Activated CD4-positive, alpha-beta T cell treated with anti-CD3 and anti-CD28 coated beads, Interleukin-2, amount 10 ng/mL, durations not matched to agents 7 days and 5 days (primary cell): Measurements from ENCODE around the gene PODNL1. TPM values are rescaled to one million over a fixed set of nuclear protein-coding genes. Genes with fewer than 3 reads are reported as not detected.

Source experiments
- CTCF ChIA-PET: fragments of 350-600 bp; sonication (Branson Sonifier 250); formaldehyde crosslinking; loops from one replicate; lab custom pipeline; 2021; ENCODE audit warnings: antibody characterized with exemption; lab: Charles Lee
- POLR2A ChIA-PET: fragments of 350-600 bp; sonication (Branson Sonifier 250); formaldehyde crosslinking; loops from one replicate; lab custom pipeline; 2021; ENCODE audit warnings: antibody characterized with exemption; lab: Charles Lee
- DNase-seq: peaks from one replicate; pipeline ENCODE4 v3.0.0-alpha.2; 2020
- H3K27ac Mint-ChIP-seq: one replicate; pipeline ENCODE4 v1.8.0; 2021; ENCODE audit warnings: mild to moderate bottlenecking, moderate library complexity, mixed read lengths
- H3K27me3 Mint-ChIP-seq: one replicate; pipeline ENCODE4 v1.8.0; 2021; ENCODE audit warnings: mixed read lengths
- H3K36me3 Mint-ChIP-seq: one replicate; pipeline ENCODE4 v1.8.0; 2021; ENCODE audit warnings: low read depth, mixed read lengths
- H3K4me1 Mint-ChIP-seq: one replicate; pipeline ENCODE4 v1.8.0; 2021; ENCODE audit warnings: mixed read lengths
- H3K4me3 Mint-ChIP-seq: one replicate; pipeline ENCODE4 v1.8.0; 2021; ENCODE audit warnings: mild to moderate bottlenecking, moderate library complexity, mixed read lengths
- H3K9me3 Mint-ChIP-seq: one replicate; pipeline ENCODE4 v1.8.0; 2021; ENCODE audit warnings: mixed read lengths
- total RNA-seq, 2 experiments: library from RNA; stranded (reverse); gene quantifications; one replicate each; pipeline ENCODE4 v1.2.3, GENCODE V29; 2021

The PODNL1 gene
- total RNA-seq, 2 experiments from 2014 or later: 0.17 to 0.58 TPM

DNA sequence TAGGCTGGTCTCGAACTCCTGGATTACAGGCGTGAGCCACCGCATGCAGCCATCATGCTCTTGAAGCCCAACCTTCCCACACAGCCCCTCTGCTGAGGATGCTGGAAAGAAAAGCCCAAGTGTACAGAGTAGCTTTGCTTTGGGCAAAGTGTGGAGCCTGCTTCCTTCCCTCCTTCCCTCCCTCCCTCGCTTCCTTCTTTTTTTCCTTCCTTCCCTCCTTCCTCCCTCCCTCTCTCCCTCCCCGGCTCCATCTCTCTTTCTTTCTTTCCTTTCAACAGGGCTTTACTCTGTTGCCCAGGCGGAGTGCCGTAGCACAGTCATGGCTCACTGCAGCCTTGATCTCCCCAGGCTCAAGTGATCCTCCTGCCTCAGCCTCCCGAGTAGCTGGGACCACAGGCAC is 29.5 kb downstream of the PODNL1 start:
- Mint-ChIP-seq H3K9me3 (no peaks in the 10 kb centered on the region), H3K4me3 (no peak overlapping the region), H3K36me3 (peaks cover 19% of the 10 kb centered on the region), H3K4me1 (peaks cover 28% of the 10 kb centered on the region), H3K27ac (no peak overlapping the region), H3K27me3 (no peaks in the 10 kb centered on the region)
- no peak for DNase-seq
- POLR2A ChIA-PET: no interaction called here
- CTCF ChIA-PET: interaction anchor here (0.7 kb wide), 1 partner anchor 530 kb away, joined by 3 read pairs; no protein-coding TSS in a partner anchor

DNA sequence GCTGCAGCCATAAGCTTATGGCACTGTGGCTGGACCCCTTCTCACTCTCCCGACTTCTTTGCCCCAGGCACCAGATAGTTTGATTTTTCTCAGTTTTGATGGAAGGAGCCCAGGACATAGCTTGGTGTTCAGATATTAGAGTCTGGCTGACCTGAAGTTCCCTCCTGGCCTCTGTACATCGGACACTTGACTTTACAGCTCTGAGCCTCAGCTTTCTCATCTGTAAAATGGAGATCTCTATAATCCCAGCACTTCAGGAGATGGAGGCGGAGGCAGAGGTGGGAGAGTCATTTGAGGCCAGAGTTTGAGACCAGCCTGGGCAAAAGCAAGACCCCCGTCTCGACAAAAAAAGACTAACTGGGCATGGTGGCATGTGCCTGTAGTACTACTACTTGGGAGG is 31.3 kb downstream of the PODNL1 start:
- Mint-ChIP-seq H3K27me3 (no peaks in the 10 kb centered on the region), H3K9me3 (no peaks in the 10 kb centered on the region), H3K36me3 (peaks cover 12% of the 10 kb centered on the region), H3K4me1 (peaks cover 34% of the 10 kb centered on the region), H3K4me3 (peak overlapping the region; percentile 84), H3K27ac (peak overlapping the region; percentile 85)
- ChIA-PET CTCF (interaction anchor here (0.6 to 1.2 kb wide), 2 partner anchors 45 to 440 kb away, joined by 3 read pairs; partner anchors contain the start of gene DCAF15), POLR2A (no interaction called here)
- DNase-seq: no peak

DNA sequence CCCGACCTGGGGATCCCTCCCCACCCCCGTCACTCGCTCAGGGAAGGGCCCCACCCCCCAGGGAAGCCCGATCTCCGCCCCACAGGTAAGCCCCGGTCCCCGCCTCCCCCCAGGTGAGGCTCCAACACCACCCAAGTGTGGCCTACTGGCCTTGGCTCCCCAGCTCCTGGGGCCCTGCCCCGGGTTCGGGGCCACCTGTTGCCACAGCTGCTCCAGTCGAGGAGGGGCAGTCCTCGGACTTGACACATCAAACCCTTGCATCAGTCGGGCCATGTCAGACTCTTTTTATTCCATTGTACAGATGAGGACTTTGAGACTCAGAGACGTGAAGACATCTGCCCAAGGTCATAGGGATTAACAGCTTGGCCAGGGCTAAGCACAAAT is 31.7 kb downstream of the PODNL1 start:
- ChIA-PET CTCF (interaction anchor here (0.6 to 1.2 kb wide), 2 partner anchors 45 to 441 kb away, joined by 3 read pairs; partner anchors contain the start of gene DCAF15), POLR2A (no interaction called here)
- H3K27me3 Mint-ChIP-seq: no peaks in the 10 kb centered on the region
- H3K27ac Mint-ChIP-seq: peak overlapping the region; percentile 85
- H3K36me3 Mint-ChIP-seq: peaks cover 11% of the 10 kb centered on the region
- peak; percentile 38 for DNase-seq
- no peaks in the 10 kb centered on the region for H3K9me3 Mint-ChIP-seq
- peaks cover 34% of the 10 kb centered on the region for H3K4me1 Mint-ChIP-seq
- H3K4me3 Mint-ChIP-seq: peak overlapping the region; percentile 84

DNA sequence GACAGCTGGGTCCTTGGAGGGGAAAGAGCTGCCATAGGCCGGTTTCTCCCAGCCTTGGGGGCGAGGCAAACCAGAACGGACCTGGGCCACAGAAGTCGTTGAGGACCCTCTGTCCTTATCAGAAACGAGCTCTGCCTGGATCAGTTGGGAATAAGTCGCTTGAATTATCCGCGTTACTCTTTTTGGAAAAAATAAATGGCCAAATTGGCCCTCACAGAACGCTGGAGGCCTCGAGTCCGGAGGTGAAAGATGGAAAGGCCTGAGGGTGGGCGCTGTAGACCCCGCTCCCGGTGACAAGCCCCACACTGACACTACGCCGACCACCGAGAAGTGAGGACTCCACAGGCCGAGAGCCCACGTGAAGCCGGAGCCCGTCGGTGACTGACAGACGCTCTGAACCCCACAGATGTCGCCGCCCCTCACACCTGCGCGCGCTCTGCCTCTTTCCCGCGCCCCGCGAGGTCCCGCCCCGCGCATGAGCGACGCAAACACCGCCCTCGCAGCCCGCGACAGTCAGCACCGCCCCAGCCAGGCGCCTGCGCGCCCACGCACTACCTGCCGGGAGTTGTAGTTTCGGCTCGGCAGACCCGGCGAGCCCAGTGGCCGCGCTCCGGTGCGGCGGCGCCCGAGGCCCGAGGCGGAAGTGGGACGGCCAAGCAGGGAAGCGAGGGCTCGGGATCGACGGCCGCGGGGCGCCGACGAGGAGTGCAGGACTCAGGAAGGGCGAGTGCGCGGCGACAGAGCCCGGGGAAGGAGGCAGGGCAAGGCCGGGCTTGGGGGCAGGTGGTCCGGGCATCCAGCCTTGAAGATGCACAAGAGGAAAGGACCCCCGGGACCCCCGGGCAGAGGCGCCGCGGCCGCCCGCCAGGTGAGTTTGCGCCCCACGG is 32.3 kb downstream of the PODNL1 start, which contains the start of the genes BRME1 and CC2D1A:
Gene BRME1, minus strand, starts transcription at position 484 of the 887 bp plus-strand sequence. CDS start 1,225 bp downstream, outside the sequence.
Gene CC2D1A, plus strand, starts transcription at position 568 of the 887 bp plus-strand sequence. Its CDS starts 241 bp downstream, at position 809.
- DNase-seq: peak; percentile 95
- H3K4me1 Mint-ChIP-seq: peaks cover 34% of the 10 kb centered on the region

DNA sequence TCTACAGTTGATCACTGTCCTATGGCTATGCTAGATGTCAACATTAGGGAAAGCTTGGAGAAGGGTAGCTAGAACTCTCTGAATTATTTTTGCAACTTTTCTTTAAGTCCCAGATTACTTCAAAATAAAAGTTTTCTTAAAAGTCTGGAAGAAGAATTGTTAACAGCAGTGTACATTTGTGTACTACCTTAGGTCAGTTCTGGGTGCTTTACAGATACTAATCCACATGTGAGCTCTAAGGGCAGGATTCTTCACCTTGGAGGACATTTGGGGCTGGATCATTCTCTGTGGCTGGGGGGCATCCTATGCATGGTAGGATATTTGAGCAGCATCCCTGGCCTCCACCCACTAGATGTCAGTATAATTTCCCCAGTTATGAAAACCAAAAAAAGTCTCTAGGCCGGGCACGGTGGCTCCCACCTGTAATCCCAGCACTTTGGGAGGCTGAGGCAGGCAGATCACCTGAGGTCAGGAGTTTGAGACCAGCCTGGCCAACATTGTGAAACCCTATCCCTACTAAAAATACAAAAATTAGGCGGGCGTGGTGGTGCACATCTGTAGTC is 35.1 kb downstream of the PODNL1 start:
- peak overlapping the region; percentile 6 for H3K27ac Mint-ChIP-seq
- CTCF ChIA-PET: interaction anchor here (0.6 to 1.0 kb wide), 8 partner anchors 16 to 254 kb away, joined by 3 to 6 read pairs (median 4); partner anchors contain the start of gene NANOS3
- POLR2A ChIA-PET: no interaction called here
- no peaks in the 10 kb centered on the region for H3K36me3 Mint-ChIP-seq
- no peak for DNase-seq
- H3K4me3 Mint-ChIP-seq: no peak overlapping the region
- peaks cover 39% of the 10 kb centered on the region for H3K4me1 Mint-ChIP-seq
- no peaks in the 10 kb centered on the region for H3K27me3 Mint-ChIP-seq
- no peaks in the 10 kb centered on the region for H3K9me3 Mint-ChIP-seq

More for the DNA sequence above, 32.3 kb downstream of the PODNL1 start, which contains the start of the genes BRME1 and CC2D1A:
- H3K9me3 Mint-ChIP-seq: no peaks in the 10 kb centered on the region
- ChIA-PET POLR2A (interaction anchor here (0.5 kb wide), 1 partner anchor 44 kb away, joined by 4 read pairs; no protein-coding TSS in a partner anchor), CTCF (interaction anchor here (0.7 to 1.5 kb wide), 4 partner anchors 9 to 230 kb away, joined by 3 to 4 read pairs (median 3); partner anchors contain the start of genes ASF1B and DCAF15)
- H3K27me3 Mint-ChIP-seq: no peaks in the 10 kb centered on the region
- H3K36me3 Mint-ChIP-seq: peaks cover 7% of the 10 kb centered on the region
- peak within 1 kb of the TSS; percentile 84 for H3K4me3 Mint-ChIP-seq
- peak within 1 kb of the TSS; percentile 89 for H3K27ac Mint-ChIP-seq

DNA sequence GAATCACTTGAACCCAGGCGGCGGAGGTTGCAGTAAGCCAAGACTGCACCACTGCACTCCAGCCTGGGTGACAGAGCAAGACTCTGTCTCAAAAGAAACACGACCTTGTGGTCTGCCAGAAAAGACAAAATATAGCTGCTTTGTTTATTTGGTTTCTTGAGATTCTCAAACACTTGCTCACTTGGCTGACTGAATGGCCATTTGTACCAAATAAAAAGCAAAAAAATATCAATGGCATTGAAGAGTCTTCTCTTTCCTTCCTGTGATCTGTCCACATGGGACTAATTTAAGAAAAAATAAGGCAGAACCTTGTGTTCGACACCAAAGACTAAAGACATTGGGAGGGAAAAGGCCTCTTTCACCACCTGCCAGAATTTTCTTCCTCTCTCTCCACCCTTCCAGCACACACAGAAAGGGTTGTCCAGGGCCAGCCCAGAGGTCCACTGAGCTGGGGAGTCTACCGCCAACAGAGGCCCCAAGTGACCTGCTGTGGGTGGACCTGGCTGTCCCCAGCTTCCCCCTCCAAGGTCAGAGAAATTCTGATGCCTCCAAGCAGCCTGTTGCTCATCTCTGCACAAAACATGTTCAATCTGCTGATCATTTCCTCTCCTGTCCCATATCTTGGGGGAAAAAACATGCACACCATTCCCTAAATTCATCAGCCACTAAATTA is 38.2 kb downstream of the PODNL1 start:
- Mint-ChIP-seq H3K4me3 (no peak overlapping the region), H3K4me1 (peaks cover 23% of the 10 kb centered on the region), H3K27me3 (no peaks in the 10 kb centered on the region), H3K9me3 (no peaks in the 10 kb centered on the region), H3K36me3 (no peaks in the 10 kb centered on the region), H3K27ac (peak overlapping the region; percentile 60)
- POLR2A ChIA-PET: no interaction called here
- DNase-seq: no peak
- CTCF ChIA-PET: interaction anchor here (0.6 to 2.2 kb wide), 6 partner anchors 16 to 1539 kb away, joined by 3 to 6 read pairs (median 4); partner anchors contain the start of gene IL27RA

DNA sequence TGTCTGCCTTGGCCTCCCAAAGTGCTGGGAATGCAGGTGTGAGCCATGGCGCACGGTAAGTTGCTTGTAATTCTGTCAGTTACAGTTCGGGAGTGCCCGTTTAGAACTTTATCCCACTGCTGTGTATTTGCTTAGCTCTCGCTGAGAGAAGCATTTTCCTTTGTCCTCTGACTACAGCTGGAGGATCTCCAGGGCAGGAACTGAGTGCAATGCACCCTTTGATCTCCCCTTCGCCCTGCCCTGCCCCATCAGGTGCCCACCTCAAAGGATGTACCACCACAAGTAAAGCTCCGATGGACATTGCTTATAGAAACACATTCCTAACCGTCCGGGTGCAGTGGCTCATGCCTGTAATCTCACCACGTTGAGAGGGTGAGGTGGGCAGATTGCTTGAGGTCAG is 38.8 kb downstream of the PODNL1 start:
- Mint-ChIP-seq H3K4me1 (peaks cover 18% of the 10 kb centered on the region), H3K27ac (no peak overlapping the region), H3K27me3 (no peaks in the 10 kb centered on the region), H3K4me3 (no peak overlapping the region), H3K9me3 (no peaks in the 10 kb centered on the region), H3K36me3 (no peaks in the 10 kb centered on the region)
- no peak for DNase-seq
- CTCF ChIA-PET: interaction anchor here (0.6 to 2.2 kb wide), 5 partner anchors 18 to 177 kb away, joined by 3 to 6 read pairs (median 4); partner anchors contain the start of gene IL27RA
- POLR2A ChIA-PET: no interaction called here

DNA sequence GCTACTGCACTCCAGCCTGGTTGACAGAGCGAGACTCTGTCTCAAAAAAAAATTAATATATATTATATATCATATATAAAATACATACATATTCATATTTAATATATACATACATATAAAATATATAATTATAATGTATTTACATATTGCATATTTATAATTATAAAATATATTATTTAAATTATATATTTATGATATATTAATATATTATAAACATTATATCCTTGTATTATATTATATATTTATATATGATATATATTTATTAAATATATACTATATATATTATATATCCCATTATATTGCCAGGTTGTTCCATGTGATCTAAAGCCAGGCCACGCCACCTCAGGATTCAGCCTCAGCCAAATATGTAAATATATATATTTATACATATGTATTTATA is 42.0 kb downstream of the PODNL1 start:
- ChIA-PET POLR2A (no interaction called here), CTCF (no interaction called here)
- no peak for DNase-seq
- Mint-ChIP-seq H3K9me3 (no peaks in the 10 kb centered on the region), H3K36me3 (no peaks in the 10 kb centered on the region), H3K27ac (no peak overlapping the region), H3K4me1 (peaks cover 5% of the 10 kb centered on the region), H3K27me3 (no peaks in the 10 kb centered on the region), H3K4me3 (no peak overlapping the region)

DNA sequence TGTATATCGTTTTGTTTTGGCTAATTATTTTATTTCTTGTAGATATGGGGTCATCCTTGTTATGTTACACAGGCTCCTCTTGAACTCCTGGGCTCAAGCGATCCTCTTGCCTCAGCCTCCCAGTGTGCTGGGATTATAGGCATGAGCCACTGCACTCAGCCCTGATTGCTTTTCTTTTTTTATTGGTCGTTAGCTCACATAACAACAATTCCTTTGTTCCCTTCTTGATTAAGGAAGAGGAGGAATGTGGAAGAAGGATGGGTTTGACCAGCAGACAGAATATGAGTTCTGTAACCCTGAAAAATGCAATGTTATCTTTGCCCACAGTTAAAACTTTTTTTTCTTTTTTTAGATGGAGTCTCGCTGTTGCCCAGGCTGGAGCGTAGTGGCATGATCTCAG is 43.7 kb downstream of the PODNL1 start:
- H3K36me3 Mint-ChIP-seq: no peaks in the 10 kb centered on the region
- POLR2A ChIA-PET: no interaction called here
- no peaks in the 10 kb centered on the region for H3K4me1 Mint-ChIP-seq
- DNase-seq: no peak
- CTCF ChIA-PET: no interaction called here
- H3K9me3 Mint-ChIP-seq: no peaks in the 10 kb centered on the region
- H3K27me3 Mint-ChIP-seq: no peaks in the 10 kb centered on the region
- no peak overlapping the region for H3K27ac Mint-ChIP-seq
- no peak overlapping the region for H3K4me3 Mint-ChIP-seq

DNA sequence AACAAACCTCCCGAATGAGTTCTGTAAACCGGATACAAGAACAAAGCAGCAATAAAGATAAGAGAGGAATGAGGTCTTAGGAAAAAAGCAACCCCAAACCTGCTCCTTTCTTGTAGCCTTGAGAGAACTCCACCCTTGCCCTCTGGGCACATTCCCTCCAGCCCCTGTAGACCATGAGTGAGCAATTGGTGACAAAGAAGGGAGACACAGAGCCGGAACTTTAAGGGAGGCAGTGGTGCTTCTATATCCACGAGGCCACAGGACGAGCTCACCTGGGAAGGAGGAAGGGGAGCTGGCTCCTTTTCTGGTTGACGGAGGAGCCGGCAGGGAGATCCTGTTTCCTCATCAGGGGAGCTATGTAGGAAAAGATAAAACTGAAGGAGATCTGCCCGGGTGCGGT is 45.3 kb downstream of the PODNL1 start:
- H3K27ac Mint-ChIP-seq: no peak overlapping the region

DNA sequence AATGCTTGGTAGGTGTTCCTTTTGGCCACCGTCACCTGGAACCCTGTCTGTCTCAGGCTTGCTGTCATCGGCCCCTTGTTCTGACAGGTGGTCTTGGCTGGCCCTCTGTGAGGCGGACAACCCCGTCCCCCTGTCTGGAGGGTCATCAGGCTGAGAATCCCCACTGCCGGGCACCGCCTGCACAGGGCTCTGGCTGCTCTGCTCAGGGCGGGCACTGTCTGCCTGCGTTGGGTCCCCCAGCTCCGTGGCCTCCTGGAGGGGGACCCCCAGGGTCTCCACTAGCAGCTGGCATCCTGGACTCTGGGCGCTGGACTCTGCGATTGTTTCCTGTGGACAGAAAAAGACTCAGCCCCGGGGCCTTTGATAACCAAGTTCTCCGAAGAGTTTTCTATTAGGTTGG is 48.1 kb downstream of the PODNL1 start:
- DNase-seq: no peak
- ChIA-PET POLR2A (no interaction called here), CTCF (interaction anchor here (1.4 to 1.8 kb wide), 2 partner anchors 8 to 142 kb away, joined by 3 to 4 read pairs; partner anchors contain the start of gene IL27RA)
- Mint-ChIP-seq H3K4me3 (no peak overlapping the region), H3K9me3 (no peaks in the 10 kb centered on the region), H3K36me3 (no peaks in the 10 kb centered on the region), H3K27me3 (no peaks in the 10 kb centered on the region), H3K4me1 (peaks cover 7% of the 10 kb centered on the region), H3K27ac (no peak overlapping the region)

More for the DNA sequence above, 45.3 kb downstream of the PODNL1 start:
- Mint-ChIP-seq H3K36me3 (no peaks in the 10 kb centered on the region), H3K4me3 (no peak overlapping the region), H3K27me3 (no peaks in the 10 kb centered on the region), H3K4me1 (no peaks in the 10 kb centered on the region), H3K9me3 (no peaks in the 10 kb centered on the region)
- POLR2A ChIA-PET: no interaction called here
- CTCF ChIA-PET: interaction anchor here (2.1 kb wide), 1 partner anchor 12 kb away, joined by 4 read pairs; the partner anchor contains the start of genes BRME1 and CC2D1A
- no peak for DNase-seq

DNA sequence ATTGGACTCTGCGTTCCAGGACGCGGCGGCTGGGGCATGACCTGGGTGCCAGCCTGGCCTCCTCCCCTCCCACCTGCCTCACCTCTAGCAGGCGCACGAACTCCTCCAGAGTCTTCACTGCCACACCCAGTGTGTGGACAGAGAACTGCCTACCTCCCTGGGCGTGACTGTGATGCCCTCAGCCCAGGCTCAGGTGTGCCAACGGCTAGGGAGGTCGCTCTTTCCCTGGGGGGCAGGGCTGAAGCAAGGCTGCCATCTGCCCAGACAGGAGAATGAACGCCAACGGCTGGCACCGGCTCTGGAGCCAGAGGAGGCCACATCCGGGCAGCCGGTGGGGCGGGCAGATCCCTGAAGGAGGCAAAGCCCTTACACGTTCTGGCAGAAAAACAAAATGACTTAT is 49.9 kb downstream of the PODNL1 start:
- Mint-ChIP-seq H3K36me3 (no peaks in the 10 kb centered on the region), H3K9me3 (no peaks in the 10 kb centered on the region), H3K4me1 (peaks cover 17% of the 10 kb centered on the region), H3K4me3 (no peak overlapping the region), H3K27me3 (no peaks in the 10 kb centered on the region), H3K27ac (no peak overlapping the region)
- ChIA-PET CTCF (interaction anchor here (0.6 to 1.1 kb wide), 3 partner anchors 81 to 249 kb away, joined by 4 to 6 read pairs (median 4); no protein-coding TSS in a partner anchor), POLR2A (interaction anchor here (0.6 kb wide), 1 partner anchor 570 kb away, joined by 8 read pairs; no protein-coding TSS in a partner anchor)
- DNase-seq: no peak
